KMS-11 (cell line): ENCODE measurements around the gene MRPS25.

Experiments used
- H2AFZ ChIP-seq: fragments of 200-600 bp; sonication (generic); 2 replicates; pipeline ENCODE4 v1.6.1; 2016; ENCODE audit warnings: antibody characterized with exemption, mixed run types, low read depth
- H3K27ac ChIP-seq: fragments of 200-600 bp; sonication (generic); 2 replicates; pipeline ENCODE4 v1.6.1; 2016; ENCODE audit warnings: mild to moderate bottlenecking, mixed run types
- H3K27me3 ChIP-seq: fragments of 200-600 bp; sonication (generic); 2 replicates; pipeline ENCODE4 v1.6.1; 2017; ENCODE audit warnings: mild to moderate bottlenecking, low read depth, mixed run types, moderate library complexity; ENCODE audit not compliant: insufficient read depth
- H3K36me3 ChIP-seq: fragments of 200-600 bp; sonication (generic); 2 replicates; pipeline ENCODE4 v1.6.1; 2017; ENCODE audit warnings: mild to moderate bottlenecking, mixed run types; ENCODE audit not compliant: insufficient read depth
- H3K4me1 ChIP-seq: fragments of 200-600 bp; sonication (generic); 2 replicates; pipeline ENCODE4 v1.6.1; 2016; ENCODE audit warnings: mild to moderate bottlenecking, low read depth, mixed run types; ENCODE audit not compliant: poor library complexity, severe bottlenecking
- H3K4me2 ChIP-seq: fragments of 200-600 bp; sonication (generic); 2 replicates; pipeline ENCODE4 v1.7.0; 2016; ENCODE audit warnings: mild to moderate bottlenecking, mixed run types
- H3K4me3 ChIP-seq: fragments of 200-600 bp; sonication (generic); IDR thresholded peaks from 2 replicates; pipeline ENCODE4 v1.6.1; 2017; ENCODE audit warnings: low read depth, low read length, mixed read lengths; ENCODE audit not compliant: insufficient read depth
- H3K79me2 ChIP-seq: fragments of 200-600 bp; sonication (generic); 2 replicates; pipeline ENCODE4 v1.6.1; 2016; ENCODE audit warnings: low read depth, mixed run types; ENCODE audit not compliant: insufficient read depth
- H3K9ac ChIP-seq: fragments of 200-600 bp; sonication (generic); 2 replicates; pipeline ENCODE4 v1.6.1; 2016; ENCODE audit warnings: mild to moderate bottlenecking, mixed run types
- H4K20me1 ChIP-seq: fragments of 200-600 bp; sonication (generic); 2 replicates; pipeline ENCODE4 v1.6.1; 2016; ENCODE audit warnings: mild to moderate bottlenecking, mixed run types; ENCODE audit not compliant: insufficient read depth
- CTCF ChIP-seq: fragments of 200-600 bp; sonication (generic); conservative IDR thresholded peaks from 2 replicates; pipeline ENCODE4 v1.6.1; 2017; ENCODE audit warnings: low read depth, mild to moderate bottlenecking, antibody characterized with exemption, low read length, moderate library complexity, mixed read lengths

The MRPS25 gene

GRCh38 chr3:15064299-15064834 lies 748 bp downstream of the MRPS25 start:
- peak overlapping the region; percentile 61; the same call in 1 of the 2 replicates for H3K4me2 ChIP-seq
- peak overlapping the region; percentile 61 for H2AFZ ChIP-seq
- peak overlapping the region; percentile 1 for H3K4me3 ChIP-seq
- no peaks in the 10 kb centered on the region for H3K27me3 ChIP-seq
- peaks cover 31% of the 10 kb centered on the region for H3K79me2 ChIP-seq
- peaks cover 5% of the 10 kb centered on the region for H3K4me1 ChIP-seq
- TF ChIP-seq CTCF, result no peak
- peak overlapping the region; percentile 92 for H3K9ac ChIP-seq
- peak overlapping the region; percentile 64 for H3K27ac ChIP-seq
- H3K36me3 ChIP-seq, result no peaks in the 10 kb centered on the region
- H4K20me1 ChIP-seq, result no peaks in the 10 kb centered on the region

- no peaks in the 10 kb centered on the region for H3K27me3 ChIP-seq
- no peaks in the 10 kb centered on the region for H4K20me1 ChIP-seq
- peak overlapping the region; percentile 92; the same call in 1 of the 2 replicates for H3K9ac ChIP-seq
- peaks cover 34% of the 10 kb centered on the region for H3K79me2 ChIP-seq
- H3K4me3 ChIP-seq, result peak overlapping the region; percentile 1
- H2AFZ ChIP-seq, result no peak overlapping the region
- H3K4me2 ChIP-seq, result peak overlapping the region; percentile 61
- TF ChIP-seq CTCF, result no peak
- no peaks in the 10 kb centered on the region for H3K36me3 ChIP-seq
- H3K4me1 ChIP-seq, result peaks cover 5% of the 10 kb centered on the region
- no peak overlapping the region for H3K27ac ChIP-seq
These were observed 1.3 kb downstream of the MRPS25 start for GRCh38 chr3:15063656-15064286.

- no peak overlapping the region for H3K9ac ChIP-seq
These were observed 1.9 kb downstream of the MRPS25 start for GRCh38 chr3:15063238-15063637.

DNA sequence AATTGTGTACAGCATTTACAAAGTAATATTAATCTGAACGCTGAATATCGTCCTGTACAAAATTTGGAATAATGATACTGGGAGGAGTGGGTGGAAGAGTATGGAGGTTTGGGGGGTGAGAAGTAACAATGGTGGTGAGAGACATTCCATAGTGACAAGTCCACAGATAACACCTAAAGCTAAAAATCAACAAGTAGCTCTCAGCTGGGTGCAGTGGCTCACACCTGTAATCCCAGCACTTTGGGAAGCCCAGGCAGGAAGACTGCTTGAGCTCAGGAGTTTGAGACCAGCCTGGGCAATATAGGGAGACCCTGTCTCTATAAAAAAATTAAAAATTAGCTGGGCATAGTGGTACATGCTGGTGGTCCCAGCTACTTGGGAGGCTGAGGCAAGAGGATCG lies 5.1 kb downstream of the MRPS25 start:
- Histone ChIP-seq H3K36me3 (no peaks in the 10 kb centered on the region; the same call in 1 of the 2 replicates), H4K20me1 (no peaks in the 10 kb centered on the region), H3K27ac (no peak overlapping the region), H3K9ac (no peak overlapping the region), H3K79me2 (peaks cover 59% of the 10 kb centered on the region), H3K4me1 (peaks cover 8% of the 10 kb centered on the region), H3K4me3 (no peak overlapping the region), H2AFZ (no peak overlapping the region), H3K27me3 (no peaks in the 10 kb centered on the region), H3K4me2 (no peak overlapping the region)
- no peak for TF ChIP-seq CTCF

More at GRCh38 chr3:15063238-15063637, 1.9 kb downstream of the MRPS25 start:
- Histone ChIP-seq H3K4me3 (no peak overlapping the region), H3K4me1 (peaks cover 5% of the 10 kb centered on the region), H3K79me2 (peaks cover 34% of the 10 kb centered on the region), H2AFZ (no peak overlapping the region), H4K20me1 (no peaks in the 10 kb centered on the region), H3K27ac (no peak overlapping the region), H3K27me3 (no peaks in the 10 kb centered on the region), H3K36me3 (no peaks in the 10 kb centered on the region), H3K4me2 (peak overlapping the region; percentile 61)
- no peak for TF ChIP-seq CTCF
